GM21381 (cell line): ENCODE measurements around the gene MAML3.

Source experiments
- ATAC-seq: cut with Tn5 transposase; IDR thresholded peaks from one replicate; pipeline ENCODE4 v1.9.1; 2021; ENCODE audit warnings: mild to moderate bottlenecking, moderate library complexity; ENCODE audit not compliant: unreplicated experiment

Gene MAML3

GRCh38 chr4:139823746-139824145 lies 330.2 kb downstream of the MAML3 start:
- no peak for ATAC-seq

- ATAC-seq: no peak
These were observed 330.6 kb downstream of the MAML3 start for GRCh38 chr4:139823345-139823744.

- no peak for ATAC-seq
These were observed 331.6 kb downstream of the MAML3 start for GRCh38 chr4:139822391-139822790.

- ATAC-seq: no peak
These were observed 334.9 kb downstream of the MAML3 start for GRCh38 chr4:139819082-139819481.

GRCh38 chr4:139817657-139818452 lies 336.1 kb downstream of the MAML3 start:
- no peak for ATAC-seq

- no peak for ATAC-seq
These were observed 337.1 kb downstream of the MAML3 start for GRCh38 chr4:139816856-139817255.

GRCh38 chr4:139815778-139816601 lies 338.0 kb downstream of the MAML3 start:
- ATAC-seq: no peak

- no peak for ATAC-seq
These were observed 339.5 kb downstream of the MAML3 start for GRCh38 chr4:139814323-139815015.

- ATAC-seq: no peak
These were observed 340.1 kb downstream of the MAML3 start for GRCh38 chr4:139813881-139814280.

- ATAC-seq: no peak
These were observed 343.3 kb downstream of the MAML3 start for GRCh38 chr4:139810710-139811109.

DNA sequence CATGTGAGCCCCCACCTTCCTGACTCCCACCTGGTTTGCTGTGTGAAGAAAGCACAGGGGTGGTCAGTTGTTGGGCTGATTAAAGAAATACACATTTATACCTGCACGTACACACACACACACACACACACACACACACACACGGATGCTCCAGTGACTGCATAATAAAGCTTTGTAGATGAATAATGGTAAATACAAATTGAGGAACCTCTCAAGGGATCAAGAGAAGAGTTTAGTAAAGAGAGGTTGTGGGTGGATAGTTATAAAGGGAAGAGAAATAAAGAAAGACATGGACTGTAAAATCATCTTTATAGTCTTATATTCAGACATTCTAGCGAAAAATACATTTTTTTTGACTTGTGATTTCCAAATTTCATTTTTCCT lies 344.2 kb downstream of the MAML3 start:
- ATAC-seq: no peak

- ATAC-seq: no peak
These were observed 344.9 kb downstream of the MAML3 start for GRCh38 chr4:139808808-139809756.

GRCh38 chr4:139808381-139808807 lies 345.6 kb downstream of the MAML3 start:
- no peak for ATAC-seq

DNA sequence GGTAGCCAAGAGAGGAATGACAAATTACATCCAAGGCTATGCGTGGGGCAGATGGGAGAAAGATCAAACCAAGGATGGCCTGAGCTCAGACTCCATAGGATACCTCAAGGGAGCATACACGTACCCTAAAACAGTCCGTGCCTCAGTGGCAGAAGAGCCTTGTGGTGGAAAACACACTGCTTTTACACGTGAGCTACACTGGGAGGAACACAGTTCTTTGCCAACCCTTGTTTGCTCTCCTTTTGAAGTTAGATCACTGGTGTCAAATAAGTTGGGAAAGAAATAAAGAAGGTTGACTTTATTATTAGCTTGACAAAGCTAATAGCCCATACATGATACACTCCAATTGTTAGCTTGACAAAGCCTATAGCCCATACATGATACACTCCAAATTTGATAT lies 346.5 kb downstream of the MAML3 start:
- no peak for ATAC-seq

GRCh38 chr4:139806929-139807328 lies 347.1 kb downstream of the MAML3 start:
- no peak for ATAC-seq

DNA sequence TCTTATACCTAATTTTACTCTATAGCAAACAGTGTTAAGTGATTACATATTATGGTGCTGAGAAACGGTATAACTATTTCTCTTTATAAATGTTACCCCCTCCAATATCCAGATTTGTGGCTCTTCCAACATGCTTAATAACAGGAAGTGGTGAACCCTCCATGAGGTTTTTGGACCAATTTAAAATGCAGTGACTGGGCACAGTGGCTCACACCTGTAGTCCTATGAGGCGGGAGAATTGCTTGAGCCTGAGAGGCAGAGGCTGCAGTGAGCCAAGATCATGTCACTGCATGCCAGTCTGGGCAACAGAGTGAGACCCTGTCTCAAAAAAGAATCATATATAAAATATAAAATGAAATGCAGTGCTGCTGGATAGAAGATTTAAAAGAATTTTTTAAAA lies 351.1 kb downstream of the MAML3 start:
- no peak for ATAC-seq

- ATAC-seq: no peak
These were observed 351.5 kb downstream of the MAML3 start for GRCh38 chr4:139802488-139802887.

- ATAC-seq: no peak
These were observed 352.1 kb downstream of the MAML3 start for GRCh38 chr4:139801895-139802294.

DNA sequence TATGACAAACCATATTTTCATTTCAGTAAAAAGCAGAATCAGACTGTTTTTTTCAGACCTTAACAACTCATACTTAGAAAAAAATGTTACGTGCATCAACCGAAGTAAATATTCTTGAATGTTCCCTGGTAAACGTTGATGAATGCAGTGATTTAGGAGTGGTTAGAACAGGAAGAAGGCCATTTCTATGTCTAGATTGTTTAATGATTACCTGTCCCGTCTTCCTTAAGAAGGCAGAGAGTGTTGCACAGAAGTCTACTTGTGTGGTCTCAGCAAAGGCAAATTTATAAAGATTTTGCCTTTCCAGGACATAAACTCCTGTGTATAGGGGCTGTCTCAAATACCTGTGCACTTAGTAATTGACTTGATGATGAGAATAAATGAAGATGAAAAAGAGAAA lies 353.9 kb downstream of the MAML3 start:
- ATAC-seq: no peak

GRCh38 chr4:139799615-139800014 lies 354.4 kb downstream of the MAML3 start:
- ATAC-seq: no peak
